NCI-H2029 (cell line): ENCODE data around the gene CBLL2.
"Not testable (repeated sequence)": the region's sequence is repeated elsewhere in the genome, so short reads cannot be mapped to it uniquely, and the experiment has no call there.

Experiments
- DNase-seq: peaks from one replicate; lab custom pipeline; 2025; lab: John Stamatoyannopoulos, UW

The CBLL2 gene

GRCh38 chrX:22272613-22273012, at the start of gene CBLL2:
Gene CBLL2 (plus strand): TSS chrX:22272913. CDS start chrX:22272992, 79 bp downstream.
- DNase-seq = no peak

GRCh38 chrX:22234380-22234779, 38.3 kb upstream of the CBLL2 start:
- DNase-seq = no peak

- no peak for DNase-seq
These were observed 35.2 kb upstream of the CBLL2 start for GRCh38 chrX:22237479-22237878.

GRCh38 chrX:22246620-22247019, 26.1 kb upstream of the CBLL2 start:
- no peak for DNase-seq

- no peak for DNase-seq
These were observed 25.5 kb upstream of the CBLL2 start for GRCh38 chrX:22247169-22247568.

GRCh38 chrX:22248401-22248800, 24.3 kb upstream of the CBLL2 start:
- no peak for DNase-seq

GRCh38 chrX:22249371-22249770, 23.3 kb upstream of the CBLL2 start:
- no peak for DNase-seq

- DNase-seq = no peak
These were observed 4.0 kb upstream of the CBLL2 start for GRCh38 chrX:22268706-22269105.

GRCh38 chrX:22273714-22274317, 1.1 kb downstream of the CBLL2 start:
- no peak for DNase-seq

- DNase-seq = no peak
These were observed 4.1 kb downstream of the CBLL2 start for GRCh38 chrX:22276781-22277180.

- DNase-seq = no peak
These were observed 5.7 kb downstream of the CBLL2 start for GRCh38 chrX:22278375-22278774.

GRCh38 chrX:22289209-22289608, 16.5 kb downstream of the CBLL2 start:
- DNase-seq = not testable (repeated sequence)

- no peak for DNase-seq
These were observed 24.2 kb downstream of the CBLL2 start for GRCh38 chrX:22296871-22297270.

- DNase-seq = peak; percentile 63
These were observed 27.4 kb downstream of the CBLL2 start for GRCh38 chrX:22300130-22300529.

GRCh38 chrX:22310779-22311178, 38.1 kb downstream of the CBLL2 start:
- no peak for DNase-seq

GRCh38 chrX:22313766-22314165, 41.1 kb downstream of the CBLL2 start:
- no peak for DNase-seq

GRCh38 chrX:22314211-22314610, 41.5 kb downstream of the CBLL2 start:
- no peak for DNase-seq

- no peak for DNase-seq
These were observed 42.0 kb downstream of the CBLL2 start for GRCh38 chrX:22314692-22315091.

GRCh38 chrX:22315151-22315550, 42.4 kb downstream of the CBLL2 start:
- DNase-seq = no peak

GRCh38 chrX:22320236-22320873, 47.6 kb downstream of the CBLL2 start:
- no peak for DNase-seq

GRCh38 chrX:22323541-22323940, 50.8 kb downstream of the CBLL2 start:
- DNase-seq = no peak
